GM18951 (cell line): Measurements from ENCODE around the gene COL6A2.

Experiments used
- POLR2A ChIP-seq: IDR thresholded peaks from 4 replicates; pipeline ENCODE4 v1.6.1; 2011; ENCODE audit warnings: mild to moderate bottlenecking; ENCODE audit not compliant: insufficient read length, insufficient read depth; ENCODE audit errors: extremely low read depth
- in situ Hi-C: fragments of 300-500 bp; cut with MboI; formaldehyde crosslinking; loops from one replicate; pipeline ENCODE4 v1.12.0; 2022; ENCODE audit warnings: low sequenced_read_pairs, mixed read lengths, inconsistent platforms; ENCODE audit not compliant: unreplicated experiment

The COL6A2 gene

GRCh38 chr21:46087641-46088040 is 10.3 kb upstream of the COL6A2 start:
- in situ Hi-C loops: no loop called here
- no peak for TF ChIP-seq POLR2A

- TF ChIP-seq POLR2A: no peak
These were observed 9.7 kb upstream of the COL6A2 start for GRCh38 chr21:46088189-46088588.

DNA sequence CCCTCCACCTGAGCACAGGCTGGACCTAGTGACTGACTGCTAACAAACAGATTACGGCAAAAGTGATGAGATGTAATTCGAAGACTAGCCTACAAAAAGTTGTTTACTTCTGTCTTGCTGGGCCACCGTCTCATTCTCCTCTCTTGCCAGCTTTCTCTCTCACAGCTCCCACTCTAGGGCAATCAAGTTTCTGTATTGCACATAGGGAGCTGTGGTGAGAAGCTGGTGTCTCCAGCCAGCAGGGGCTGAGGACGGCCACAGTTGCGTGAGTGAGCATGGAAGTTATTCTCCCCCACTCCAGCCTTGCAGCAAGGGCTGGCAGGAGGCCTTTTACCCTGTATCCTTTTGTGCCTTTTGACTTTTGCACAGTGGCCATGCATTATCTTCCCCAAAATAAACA is 8.6 kb upstream of the COL6A2 start:
- in situ Hi-C loops: no loop called here
- no peak for TF ChIP-seq POLR2A

More at GRCh38 chr21:46088189-46088588, 9.7 kb upstream of the COL6A2 start:
- in situ Hi-C loops: no loop called here

GRCh38 chr21:46091118-46091517 is 6.8 kb upstream of the COL6A2 start:
- in situ Hi-C loops: no loop called here
- TF ChIP-seq POLR2A: no peak

GRCh38 chr21:46091631-46092025 is 6.3 kb upstream of the COL6A2 start:
- in situ Hi-C loops: no loop called here

DNA sequence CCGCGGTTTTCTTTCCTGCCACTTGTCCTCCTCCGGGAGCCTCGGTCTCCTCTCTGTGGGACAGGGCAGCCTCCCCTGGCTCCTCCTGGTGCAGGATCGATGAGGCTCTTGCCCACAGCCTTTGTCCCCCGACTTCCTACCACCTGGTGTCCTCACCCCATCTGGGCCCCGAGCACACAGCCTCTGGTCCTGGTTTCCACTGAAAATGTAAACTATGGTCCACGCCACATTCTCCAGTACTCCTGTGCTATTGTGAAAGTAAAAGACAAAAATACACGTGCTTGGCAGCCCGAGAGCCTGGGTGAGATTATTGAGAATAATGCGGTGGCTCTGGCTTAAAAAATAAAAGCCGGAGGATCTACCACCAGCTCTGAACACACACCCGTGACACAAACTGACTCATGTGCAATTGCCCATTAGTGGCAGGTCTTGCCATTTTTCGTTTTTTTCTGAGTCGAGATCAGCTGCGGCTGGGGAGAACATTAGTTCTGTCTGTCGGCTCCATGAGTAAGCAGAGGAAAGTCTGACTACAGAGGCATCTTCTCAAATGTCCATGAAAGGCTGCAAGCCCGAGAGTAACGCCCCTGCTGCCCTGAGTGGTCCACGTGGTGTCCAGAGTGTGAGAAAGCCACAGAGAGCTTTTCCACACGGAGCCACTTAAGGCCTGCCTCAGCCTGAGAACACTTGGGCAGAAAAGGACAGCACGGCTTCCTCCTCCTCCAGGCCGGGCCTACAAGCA is 5.7 kb upstream of the COL6A2 start:
- in situ Hi-C loops: no loop called here

More at GRCh38 chr21:46091631-46092025, 6.3 kb upstream of the COL6A2 start:
- TF ChIP-seq POLR2A: no peak

GRCh38 chr21:46092811-46093667 is 4.9 kb upstream of the COL6A2 start:
- in situ Hi-C loops: no loop called here
- no peak for TF ChIP-seq POLR2A

More for the DNA sequence above, 5.7 kb upstream of the COL6A2 start:
- TF ChIP-seq POLR2A: no peak

DNA sequence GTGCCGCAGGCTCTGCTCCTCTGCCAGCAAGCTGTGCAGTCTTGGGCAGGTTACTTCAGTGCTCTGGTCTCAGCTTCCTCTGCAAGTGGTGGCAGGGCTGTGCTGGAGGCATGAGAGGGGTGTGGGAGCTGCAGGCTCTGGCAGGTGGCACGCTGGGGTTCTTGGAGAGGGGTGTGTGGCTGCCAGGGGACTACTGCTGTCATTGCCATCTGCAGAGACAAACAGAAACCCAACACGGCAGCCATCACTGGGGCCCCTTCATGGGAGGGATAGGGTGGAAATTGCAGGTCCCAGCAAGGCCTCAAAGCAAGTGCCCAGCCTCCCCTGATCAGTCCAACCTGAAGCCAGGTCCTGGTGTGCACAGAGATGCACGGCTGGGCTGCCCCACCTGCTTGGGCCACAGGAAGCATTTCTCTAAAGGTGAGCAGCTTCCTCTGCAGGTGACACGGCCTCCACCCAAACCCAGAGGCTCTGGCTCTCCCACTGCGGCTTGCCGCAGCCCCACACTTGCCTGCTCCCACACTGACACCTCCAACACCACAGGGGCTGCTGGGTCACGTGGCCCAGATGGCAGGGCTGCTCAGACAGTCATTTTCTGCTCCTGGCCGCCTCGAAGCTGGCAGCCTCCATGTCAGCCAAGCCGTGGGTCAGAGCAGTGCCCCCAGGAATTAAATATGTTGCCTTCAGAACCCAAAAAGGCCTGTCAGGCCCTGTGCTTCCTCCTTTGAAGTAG is 4.1 kb upstream of the COL6A2 start:
- TF ChIP-seq POLR2A: no peak

GRCh38 chr21:46094401-46095082 is 3.4 kb upstream of the COL6A2 start:
- in situ Hi-C loops: no loop called here
- no peak for TF ChIP-seq POLR2A

More for the DNA sequence above, 4.1 kb upstream of the COL6A2 start:
- in situ Hi-C loops: no loop called here

- TF ChIP-seq POLR2A: no peak
- in situ Hi-C loops: no loop called here
These were observed 2.7 kb upstream of the COL6A2 start for GRCh38 chr21:46095083-46095719.

DNA sequence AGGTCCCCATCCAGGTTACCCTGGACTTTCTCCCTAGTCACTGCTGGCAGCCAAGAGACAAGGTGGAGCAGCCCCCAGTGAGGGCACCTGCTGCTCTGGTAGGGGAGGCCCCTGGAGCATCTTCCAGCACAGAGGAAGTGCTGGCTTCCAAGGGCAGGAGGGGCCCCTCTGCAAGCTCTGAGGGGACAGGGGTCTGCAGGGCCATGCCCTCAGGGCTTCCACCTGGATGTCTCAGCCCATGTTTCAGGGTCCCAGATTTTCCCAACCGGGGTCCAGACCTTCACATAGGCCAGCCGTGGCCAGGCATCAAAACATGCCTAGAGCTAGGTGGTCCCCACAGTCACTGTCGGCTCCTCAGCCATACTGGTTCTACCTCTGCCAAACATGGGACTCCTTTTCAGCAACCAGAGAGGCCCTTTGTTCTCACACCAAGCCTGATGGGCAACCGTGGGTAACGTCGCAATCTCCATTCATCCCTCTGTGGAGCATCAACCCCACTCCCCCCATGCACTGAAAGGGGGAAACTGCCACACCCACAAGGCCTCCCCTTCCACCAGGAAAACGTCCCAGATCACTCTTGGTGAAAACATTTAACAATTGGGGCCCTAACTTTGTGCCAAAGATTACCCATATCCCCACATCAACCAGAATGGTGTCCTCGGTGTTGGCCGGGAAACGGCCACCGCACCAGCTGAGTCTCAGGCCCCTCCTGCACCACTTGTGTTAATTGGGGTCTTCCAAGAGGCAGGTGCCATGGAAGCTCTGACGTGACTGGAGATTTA is 1.9 kb upstream of the COL6A2 start:
- no peak for TF ChIP-seq POLR2A
- in situ Hi-C loops: no loop called here

GRCh38 chr21:46096596-46097335 is 1.1 kb upstream of the COL6A2 start:
- in situ Hi-C loops: no loop called here
- TF ChIP-seq POLR2A: no peak
